Stimulated activated CD4-positive, alpha-beta T cell treated with anti-CD3 and anti-CD28 coated beads, Interleukin-12 subunit alpha, Interleukin-12 subunit beta, amount 100 ng/mL, for 4 hours (primary cell): Measurements from ENCODE around the gene ACTR10.

ENCODE experiments used
- DNase-seq: peaks from one replicate; pipeline ENCODE4 v3.0.0-alpha.2; 2020

ACTR10 gene

DNA sequence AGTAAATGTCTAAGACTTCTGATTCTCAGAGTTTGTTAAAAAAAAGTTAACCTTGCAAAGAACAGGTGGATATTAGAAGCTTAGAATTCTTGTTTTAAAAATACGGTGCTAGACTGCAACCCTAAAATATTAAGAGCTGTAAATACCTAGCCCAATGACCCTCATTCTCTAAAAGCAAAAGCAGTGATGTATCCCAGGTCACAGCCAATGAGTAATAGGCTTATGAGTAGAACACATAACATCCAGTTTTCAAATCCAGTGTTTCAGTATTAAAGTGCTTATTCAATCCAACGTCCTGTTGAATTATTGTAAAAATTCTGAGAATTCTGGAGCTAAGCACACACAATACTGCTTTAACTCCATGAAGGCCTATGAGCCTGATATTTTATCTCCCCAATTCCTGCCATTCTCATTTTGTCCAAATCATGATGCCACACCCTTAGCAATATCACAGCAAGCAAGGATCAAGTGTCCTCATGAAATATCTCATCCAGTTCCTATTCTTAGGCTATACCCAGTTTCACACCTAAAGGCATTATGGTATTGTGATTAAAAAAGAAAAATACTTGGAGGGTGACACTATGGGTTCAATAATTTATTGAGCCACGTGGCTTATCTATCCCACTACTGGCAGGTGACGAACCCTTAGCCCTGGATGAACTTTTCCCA lies 83.1 kb downstream of the ACTR10 start:
- DNase-seq, result no peak

DNA sequence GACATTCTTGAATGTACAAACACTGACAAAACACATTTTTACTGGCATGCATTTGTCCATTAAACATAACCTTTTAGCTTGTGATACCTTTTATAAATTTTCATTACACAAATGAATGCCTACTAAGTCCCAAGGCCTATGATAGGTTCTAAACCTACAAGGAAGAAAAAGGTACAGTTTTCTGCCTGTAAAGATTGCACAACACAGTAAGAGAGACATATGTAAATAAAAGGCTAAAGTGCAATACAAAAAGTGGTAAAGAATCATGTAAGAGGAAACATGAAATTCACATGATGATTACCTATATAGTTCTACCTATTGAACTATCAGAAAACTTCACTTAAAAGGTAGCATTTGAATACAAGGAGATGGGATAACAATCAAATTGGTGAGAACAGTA lies 83.8 kb downstream of the ACTR10 start:
- no peak for DNase-seq

DNA sequence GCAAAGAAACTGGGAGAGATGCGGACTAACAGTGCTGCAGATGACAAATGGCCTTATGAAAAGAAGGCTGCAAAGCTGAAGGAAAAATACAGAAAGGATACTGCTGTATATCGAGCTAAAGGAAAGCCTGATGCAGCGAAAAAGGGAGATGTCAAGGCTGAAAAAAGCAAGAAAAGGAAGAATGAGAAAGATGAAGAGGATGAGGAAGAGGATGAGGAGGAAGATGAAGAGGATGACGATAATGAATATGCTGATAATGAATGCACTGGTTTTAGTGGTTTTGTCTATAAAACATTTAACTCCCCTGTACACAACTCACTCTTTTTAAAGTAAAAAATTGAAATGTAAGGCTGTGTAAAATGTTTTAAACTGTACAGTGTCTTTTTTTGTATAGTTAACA lies 85.2 kb downstream of the ACTR10 start:
- no peak for DNase-seq
